Calu3 (cell line): Measurements from ENCODE around the gene UBE2J2. TPM values are rescaled to one million over a fixed set of nuclear protein-coding genes. Genes with fewer than 3 reads are reported as not detected.

Source experiments
- BruUV-seq: library from RNA; stranded (reverse); fragments of 400-500 nt; replicated peaks from 2 replicates; lab custom pipeline; 2021; lab: Mats Ljungman, UMichigan
- CTCF ChIA-PET: fragments of 300-600 bp; sonication (Branson Sonifier 250); formaldehyde crosslinking; loops from one replicate; lab custom pipeline; 2022; ENCODE audit warnings: antibody characterized with exemption; lab: Charles Lee
- DNase-seq: peaks from one replicate; pipeline ENCODE4 v3.0.0; 2022
- H3K27ac Mint-ChIP-seq: one replicate; pipeline ENCODE4 v1.8.0; 2022; ENCODE audit warnings: mixed read lengths; ENCODE audit not compliant: unreplicated experiment
- H3K27me3 Mint-ChIP-seq: one replicate; pipeline ENCODE4 v1.8.0; 2022; ENCODE audit warnings: mixed read lengths; ENCODE audit not compliant: unreplicated experiment
- H3K36me3 Mint-ChIP-seq: one replicate; pipeline ENCODE4 v1.8.0; 2022; ENCODE audit warnings: mild to moderate bottlenecking, moderate library complexity, mixed read lengths; ENCODE audit not compliant: insufficient read depth, unreplicated experiment
- H3K4me1 Mint-ChIP-seq: one replicate; pipeline ENCODE4 v1.8.0; 2022; ENCODE audit warnings: mild to moderate bottlenecking, low read depth, mixed read lengths; ENCODE audit not compliant: unreplicated experiment
- H3K4me3 Mint-ChIP-seq: one replicate; pipeline ENCODE4 v1.8.0; 2022; ENCODE audit warnings: mild to moderate bottlenecking, low read depth, moderate library complexity, mixed read lengths; ENCODE audit not compliant: unreplicated experiment
- H3K9me3 Mint-ChIP-seq: one replicate; pipeline ENCODE4 v1.8.0; 2022; ENCODE audit warnings: low read depth, mixed read lengths; ENCODE audit not compliant: unreplicated experiment
- CTCF ChIP-seq: fragments of 200-600 bp; IDR thresholded peaks from one replicate; pipeline ENCODE4 v1.8.0; 2022; ENCODE audit warnings: antibody characterized with exemption; ENCODE audit not compliant: unreplicated experiment
- intact Hi-C: fragments of 100-400 bp; cut with micrococcal nuclease; formaldehyde crosslinking; loops from one replicate; pipeline ENCODE4 v1.10.0; 2022; ENCODE audit not compliant: unreplicated experiment
- total RNA-seq: library from RNA; stranded (reverse); gene quantifications from 2 replicates; pipeline ENCODE4 v1.2.3, GENCODE V29; 2022

UBE2J2 gene
- total RNA-seq, 1 experiment from 2014 or later, result 45.6 TPM

GRCh38 chr1:1267488-1268283, 6.0 kb downstream of the UBE2J2 start:
- Mint-ChIP-seq H3K27ac (no peak overlapping the region), H3K27me3 (no peaks in the 10 kb centered on the region), H3K4me3 (no peak overlapping the region), H3K36me3 (peaks cover 39% of the 10 kb centered on the region), H3K9me3 (no peaks in the 10 kb centered on the region), H3K4me1 (peaks cover 14% of the 10 kb centered on the region)
- CTCF ChIA-PET, result no interaction called here
- no peak for TF ChIP-seq CTCF
- no peak for DNase-seq
- intact Hi-C loops, result no loop called here
- BruUV-seq, result no TSS peak

- no TSS peak for BruUV-seq
Observed at GRCh38 chr1:1264868-1265272, 8.8 kb downstream of the UBE2J2 start.

GRCh38 chr1:1264026-1264425, 9.6 kb downstream of the UBE2J2 start:
- TF ChIP-seq CTCF, result no peak
- Mint-ChIP-seq H3K4me3 (no peak overlapping the region), H3K27ac (no peak overlapping the region), H3K36me3 (peaks cover 37% of the 10 kb centered on the region), H3K9me3 (no peaks in the 10 kb centered on the region), H3K4me1 (no peaks in the 10 kb centered on the region), H3K27me3 (no peaks in the 10 kb centered on the region)
- BruUV-seq, result no TSS peak
- no peak for DNase-seq
- intact Hi-C loops, result no loop called here
- CTCF ChIA-PET, result no interaction called here

More at GRCh38 chr1:1264868-1265272, 8.8 kb downstream of the UBE2J2 start:
- H3K4me1 Mint-ChIP-seq, result no peaks in the 10 kb centered on the region
- no peak for TF ChIP-seq CTCF
- peaks cover 35% of the 10 kb centered on the region for H3K36me3 Mint-ChIP-seq
- no peak overlapping the region for H3K4me3 Mint-ChIP-seq
- CTCF ChIA-PET, result no interaction called here
- no peaks in the 10 kb centered on the region for H3K27me3 Mint-ChIP-seq
- H3K9me3 Mint-ChIP-seq, result no peaks in the 10 kb centered on the region
- intact Hi-C loops, result no loop called here
- H3K27ac Mint-ChIP-seq, result no peak overlapping the region
- DNase-seq, result no peak

- H3K4me3 Mint-ChIP-seq, result no peak overlapping the region
- no peaks in the 10 kb centered on the region for H3K9me3 Mint-ChIP-seq
- H3K27ac Mint-ChIP-seq, result no peak overlapping the region
- DNase-seq, result no peak
- CTCF ChIA-PET, result no interaction called here
- intact Hi-C loops, result no loop called here
- no peak for TF ChIP-seq CTCF
- BruUV-seq, result no TSS peak
- peaks cover 40% of the 10 kb centered on the region for H3K36me3 Mint-ChIP-seq
- no peaks in the 10 kb centered on the region for H3K4me1 Mint-ChIP-seq
- H3K27me3 Mint-ChIP-seq, result no peaks in the 10 kb centered on the region
Observed at GRCh38 chr1:1262758-1263157, 10.9 kb downstream of the UBE2J2 start.
